ENCODE data around the gene ADAMTS15. TPM values are rescaled to one million over a fixed set of nuclear protein-coding genes. Genes with fewer than 3 reads are reported as not detected.

Gene ADAMTS15
- total and polyA plus RNA-seq, 10 donors: 0.41 to 6.9 (median 2.2) TPM

DNA sequence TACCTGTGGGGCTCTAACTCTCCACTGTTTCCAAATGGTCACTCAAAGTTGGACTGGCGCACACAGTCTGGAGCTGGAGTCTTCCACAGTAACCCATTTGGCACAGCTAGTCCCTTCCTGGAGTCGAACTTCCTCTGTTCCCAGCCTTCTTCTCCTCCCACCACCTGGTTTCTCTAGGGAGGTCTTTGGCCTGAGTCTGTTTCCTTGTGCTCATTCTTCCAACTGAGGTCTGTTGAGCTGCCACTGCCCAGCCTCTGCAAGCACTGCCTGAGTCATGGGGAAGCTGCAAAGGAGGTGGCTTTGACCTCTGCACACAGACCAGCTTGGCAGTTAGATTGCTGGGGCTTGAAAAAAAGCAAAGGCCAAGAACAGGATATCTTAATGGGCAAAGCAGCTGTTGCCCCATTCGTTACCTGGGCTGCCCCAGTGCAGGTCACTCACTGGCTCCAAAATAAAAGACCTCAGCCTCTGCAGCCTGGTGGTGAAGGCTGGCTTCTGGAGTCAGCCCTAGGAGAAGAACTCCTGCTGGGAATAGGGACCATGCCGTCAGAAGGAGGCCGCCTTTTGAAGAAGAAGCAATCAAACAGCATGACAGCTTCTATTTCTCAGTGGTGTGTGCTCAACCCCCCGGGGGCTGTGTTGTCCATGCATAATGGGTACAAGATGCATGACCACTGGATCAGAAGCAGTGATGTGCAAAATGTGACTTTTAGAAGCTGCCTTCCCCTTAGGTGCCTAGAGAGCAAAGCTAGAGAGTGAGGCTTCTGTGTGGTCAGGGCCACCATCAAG, 3.0 kb downstream of the ADAMTS15 start:
- Histone ChIP-seq H3K27me3 (replicated peaks in 1 of 7) (peaks cover 0 to 76% (median 27%) of the 10 kb centered on the region in 7 donors), H3K4me3 (peak overlapping the region in 2 of 8 donors; percentile 53 to 70), H3K36me3 (no peaks in the 10 kb centered on the region), H3K9me3 (no peaks in the 10 kb centered on the region), H3K27ac (peak overlapping the region in 1 of 8 donors; percentile 26), H3K4me1 (peaks cover 13 to 31% (median 21%) of the 10 kb centered on the region in 6 donors)
- DNase-seq: no peak
- intact Hi-C loops (cut with DNase I; ENCODE audit: low total_unique reads): no loop called here
- TF ChIP-seq POLR2AphosphoS5 (IDR thresholded peaks at IDR 0.05) (no peak), CTCF (IDR thresholded peaks at IDR 0.05 in 8 of 11, conservative IDR thresholded peaks at IDR 0.05 in 3 of 11) (no peak), POLR2A (IDR thresholded peaks at IDR 0.05) (no peak)
- 76 to 85% (median 79%) methylated on average over 6 of the region's 6 CpGs for WGBS, 5 donors

GRCh38 chr11:130452176-130452575, 3.7 kb downstream of the ADAMTS15 start:
- no peak for DNase-seq
- Histone ChIP-seq H3K4me3 (no peak overlapping the region), H3K4me1 (peaks cover 13 to 31% (median 21%) of the 10 kb centered on the region in 6 donors), H3K9me3 (no peaks in the 10 kb centered on the region), H3K36me3 (no peaks in the 10 kb centered on the region), H3K27ac (no peak overlapping the region), H3K27me3 (replicated peaks in 1 of 7) (peaks cover 0 to 73% (median 27%) of the 10 kb centered on the region in 7 donors)
- no peak for TF ChIP-seq POLR2A (IDR thresholded peaks at IDR 0.05)
- no peak for TF ChIP-seq CTCF (IDR thresholded peaks at IDR 0.05 in 8 of 11, conservative IDR thresholded peaks at IDR 0.05 in 3 of 11)
- no peak for TF ChIP-seq POLR2AphosphoS5 (IDR thresholded peaks at IDR 0.05)
- intact Hi-C loops (cut with DNase I; ENCODE audit: low total_unique reads): no loop called here
- 90 to 96% (median 93%) methylated on average over 9 of the region's 9 CpGs for WGBS, 5 donors

GRCh38 chr11:130452940-130453339, 4.5 kb downstream of the ADAMTS15 start:
- WGBS, 5 donors: 37 to 55% (median 41%) methylated on average over 6 of the region's 6 CpGs

More at GRCh38 chr11:130452940-130453339, 4.5 kb downstream of the ADAMTS15 start:
- Histone ChIP-seq H3K4me1 (peaks cover 13 to 33% (median 21%) of the 10 kb centered on the region in 6 donors), H3K4me3 (no peak overlapping the region), H3K27ac (no peak overlapping the region), H3K36me3 (no peaks in the 10 kb centered on the region), H3K9me3 (no peaks in the 10 kb centered on the region), H3K27me3 (replicated peaks in 1 of 7) (peaks cover 0 to 73% (median 26%) of the 10 kb centered on the region in 7 donors)
- no peak for DNase-seq
- TF ChIP-seq POLR2AphosphoS5 (IDR thresholded peaks at IDR 0.05) (no peak), POLR2A (IDR thresholded peaks at IDR 0.05) (no peak), CTCF (IDR thresholded peaks at IDR 0.05 in 8 of 11, conservative IDR thresholded peaks at IDR 0.05 in 3 of 11) (no peak)
- intact Hi-C loops (cut with DNase I; ENCODE audit: low total_unique reads): no loop called here
